Kidney (tissue), 14 donors: Measurements from ENCODE around the gene SLN. TPM values are rescaled to one million over a fixed set of nuclear protein-coding genes. Genes with fewer than 3 reads are reported as not detected.

Experiments used
- DNase-seq, 5 donors: peaks; one replicate each; pipeline ENCODE4 v3.0.0-alpha.2; 2013 to 2020
- FAIRE-seq: peaks from 2 replicates; lab custom pipeline; 2012; peaks lifted over from hg19 to GRCh38; lab: Jason Lieb, UNC
- H3K27ac ChIP-seq, 2 donors: one replicate each; pipeline ENCODE4 v1.7.0; 2013; ENCODE audit warnings: low read depth in 2 of 2, low read length in 2 of 2, inconsistent platforms in 1 of 2
- H3K27me3 ChIP-seq: one replicate; pipeline ENCODE4 v1.7.1; 2013; ENCODE audit warnings: low read length, inconsistent platforms; ENCODE audit not compliant: control insufficient read depth, insufficient read depth
- H3K36me3 ChIP-seq, 3 donors: one replicate each; pipeline versions ENCODE4 v1.7.0 to v1.7.1; 2013; ENCODE audit warnings: low read length in 3 of 3, control low read depth in 1 of 3, inconsistent platforms in 1 of 3; ENCODE audit not compliant: insufficient read depth in 3 of 3, control insufficient read depth in 2 of 3
- H3K4me1 ChIP-seq, 3 donors: one replicate each; pipeline versions ENCODE4 v1.7.0 to v1.7.1; 2013; ENCODE audit warnings: low read length in 3 of 3, inconsistent platforms in 1 of 3, low read depth in 1 of 3; ENCODE audit not compliant: control insufficient read depth in 2 of 3, insufficient read depth in 2 of 3
- H3K4me3 ChIP-seq, 3 donors: one replicate each; pipeline versions ENCODE4 v1.7.0 to v1.8.1; 2013; ENCODE audit warnings: low read length in 3 of 3, control low read depth in 1 of 3, inconsistent platforms in 1 of 3
- H3K9ac ChIP-seq, 3 donors: one replicate each; pipeline versions ENCODE4 v1.7.0 to v1.7.1; 2013; ENCODE audit warnings: low read length in 3 of 3, control low read depth in 1 of 3, inconsistent platforms in 1 of 3
- H3K9me3 ChIP-seq, 3 donors: one replicate each; pipeline versions ENCODE4 v1.7.0 to v1.7.1; 2013; ENCODE audit warnings: low read length in 3 of 3, control low read depth in 1 of 3, inconsistent platforms in 1 of 3; ENCODE audit not compliant: control insufficient read depth in 2 of 3, insufficient read depth in 1 of 3
- intact Hi-C: fragments of 100-400 bp; cut with DNase I; formaldehyde crosslinking; loops from one replicate; pipeline ENCODE4 v1.11.1; 2022
- polyA plus RNA-seq: library from polyadenylated mRNA; stranded (reverse); fragments of 350-450 nt; fragmentation: Illumina TruSeq; extraction: RNeasy Lipid Tissue Mini Kit (QIAGEN cat#74804); gene quantifications from one replicate; pipeline ENCODE4 v1.2.3, GENCODE V29; 2014; ENCODE audit warnings: low read depth, low replicate concordance; ENCODE audit not compliant: insufficient read depth
- total RNA-seq: library from RNA; stranded (reverse); fragmentation: NEBNext Ultra II Directional; extraction: Animal tissue kit (Norgen Biotek cat#: 25700); gene quantifications from one replicate; pipeline ENCODE4 v1.2.1, GENCODE V29; 2021
- TF ChIP-seq, protein P1 (sequence below): IDR thresholded peaks from 3 replicates; pipeline ENCODE4 v1.5.1; 2012; ENCODE audit warnings: mild to moderate bottlenecking, moderate library complexity, borderline replicate concordance; ENCODE audit not compliant: insufficient read depth; ENCODE audit errors: extremely low read depth
- donor health status: control.
- donor health status: control.
- donor health status: control.
- donor health status: control.
- donor health status: control.
- donor health status: DM: yes; HTN: yes; CAD: no.
- donor health status: Normal renal cell carcinoma (clear cell type).

SLN gene
- total and polyA plus RNA-seq, 2 donors from 2014 or later = not detected

- Histone ChIP-seq H3K4me1 (no peaks in the 10 kb centered on the region), H3K9me3 (no peaks in the 10 kb centered on the region), H3K27ac (no peak overlapping the region), H3K9ac (no peak overlapping the region), H3K36me3 (no peaks in the 10 kb centered on the region), H3K27me3 (no peaks in the 10 kb centered on the region), H3K4me3 (no peak overlapping the region)
- FAIRE-seq = no peak
- TF ChIP-seq, protein P1, sequence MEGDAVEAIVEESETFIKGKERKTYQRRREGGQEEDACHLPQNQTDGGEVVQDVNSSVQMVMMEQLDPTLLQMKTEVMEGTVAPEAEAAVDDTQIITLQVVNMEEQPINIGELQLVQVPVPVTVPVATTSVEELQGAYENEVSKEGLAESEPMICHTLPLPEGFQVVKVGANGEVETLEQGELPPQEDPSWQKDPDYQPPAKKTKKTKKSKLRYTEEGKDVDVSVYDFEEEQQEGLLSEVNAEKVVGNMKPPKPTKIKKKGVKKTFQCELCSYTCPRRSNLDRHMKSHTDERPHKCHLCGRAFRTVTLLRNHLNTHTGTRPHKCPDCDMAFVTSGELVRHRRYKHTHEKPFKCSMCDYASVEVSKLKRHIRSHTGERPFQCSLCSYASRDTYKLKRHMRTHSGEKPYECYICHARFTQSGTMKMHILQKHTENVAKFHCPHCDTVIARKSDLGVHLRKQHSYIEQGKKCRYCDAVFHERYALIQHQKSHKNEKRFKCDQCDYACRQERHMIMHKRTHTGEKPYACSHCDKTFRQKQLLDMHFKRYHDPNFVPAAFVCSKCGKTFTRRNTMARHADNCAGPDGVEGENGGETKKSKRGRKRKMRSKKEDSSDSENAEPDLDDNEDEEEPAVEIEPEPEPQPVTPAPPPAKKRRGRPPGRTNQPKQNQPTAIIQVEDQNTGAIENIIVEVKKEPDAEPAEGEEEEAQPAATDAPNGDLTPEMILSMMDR = no peak
- no peak for DNase-seq
- intact Hi-C loops = no loop called here
Observed at GRCh38 chr11:107756553-107756952, 44.7 kb upstream of the SLN start.

GRCh38 chr11:107752949-107753822 lies 41.3 kb upstream of the SLN start:
- no peak for FAIRE-seq
- Histone ChIP-seq H3K27me3 (no peaks in the 10 kb centered on the region), H3K27ac (no peak overlapping the region), H3K36me3 (no peaks in the 10 kb centered on the region), H3K9ac (no peak overlapping the region), H3K4me3 (no peak overlapping the region), H3K9me3 (no peaks in the 10 kb centered on the region), H3K4me1 (no peaks in the 10 kb centered on the region)
- TF ChIP-seq, protein P1 = no peak
- no peak for DNase-seq
- intact Hi-C loops = no loop called here

- Histone ChIP-seq H3K4me3 (no peak overlapping the region), H3K9ac (no peak overlapping the region), H3K36me3 (no peaks in the 10 kb centered on the region), H3K4me1 (no peaks in the 10 kb centered on the region), H3K27me3 (no peaks in the 10 kb centered on the region), H3K27ac (no peak overlapping the region), H3K9me3 (no peaks in the 10 kb centered on the region)
- TF ChIP-seq, protein P1 = no peak
- FAIRE-seq (no peak), DNase-seq (no peak)
- intact Hi-C loops = no loop called here
Observed at GRCh38 chr11:107752508-107752907, 40.7 kb upstream of the SLN start.

DNA sequence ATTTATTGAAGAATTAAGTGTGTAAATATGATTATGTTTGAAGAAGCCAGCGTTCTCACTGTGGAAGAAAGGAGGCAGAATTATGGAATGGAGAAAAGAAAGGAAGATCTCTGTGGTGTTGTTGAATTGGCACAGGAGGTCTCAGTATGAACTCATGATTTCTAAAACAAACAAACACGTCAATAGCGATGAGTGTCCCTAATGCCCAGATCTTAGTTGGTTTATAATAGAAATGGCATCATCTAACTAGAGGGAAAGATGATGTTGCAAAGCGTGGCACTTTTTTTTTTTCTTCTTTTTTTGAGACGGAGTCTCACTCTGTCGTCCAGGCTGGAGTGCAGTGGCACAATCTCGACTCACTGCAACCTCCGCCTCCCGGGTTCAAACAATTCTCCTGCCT lies 39.2 kb upstream of the SLN start:
- no peaks in the 10 kb centered on the region for H3K4me1 ChIP-seq
- no peak overlapping the region for H3K27ac ChIP-seq
- H3K4me3 ChIP-seq = no peak overlapping the region
- H3K9me3 ChIP-seq = no peaks in the 10 kb centered on the region
- H3K9ac ChIP-seq = no peak overlapping the region
- no peaks in the 10 kb centered on the region for H3K36me3 ChIP-seq
- FAIRE-seq (no peak), DNase-seq (no peak)
- intact Hi-C loops = no loop called here
- TF ChIP-seq, protein P1 = no peak
- no peaks in the 10 kb centered on the region for H3K27me3 ChIP-seq
